SK-N-SH treated with all-trans-retinoic acid at 6 μM for 48 hours (cell line): ENCODE results near the gene KSR2.

Source experiments
- ATAC-seq: fragments of 200-7000 bp; cut with Tn5 transposase; 3 replicates; pipeline ENCODE4 v1.9.1; 2020; ENCODE audit warnings: mild to moderate bottlenecking, moderate library complexity
- ARNTL ChIP-seq: fragments of 450-650 bp; formaldehyde crosslinking; IDR thresholded peaks from 2 replicates; pipeline ENCODE4 v1.5.0; 2020; ENCODE audit warnings: low read depth, mild to moderate bottlenecking, moderate library complexity, borderline replicate concordance
- BACH2 ChIP-seq: fragments of 250-450 bp; sonication (Bioruptor Pico); IDR thresholded peaks from 2 replicates; pipeline ENCODE4 v1.9.0; 2021; ENCODE audit warnings: mild to moderate bottlenecking, borderline replicate concordance
- CSDC2 ChIP-seq: fragments of 250-450 bp; sonication (Bioruptor Pico); IDR thresholded peaks from 2 replicates; pipeline ENCODE4 v1.5.0; 2020; ENCODE audit warnings: mild to moderate bottlenecking, moderate library complexity
- ESRRG ChIP-seq: fragments of 250-450 bp; sonication (Bioruptor Pico); IDR thresholded peaks from 2 replicates; pipeline ENCODE4 v1.6.1; 2021; ENCODE audit warnings: mild to moderate bottlenecking
- GLIS3 ChIP-seq: fragments of 250-450 bp; sonication (Bioruptor Pico); IDR thresholded peaks from 2 replicates; pipeline ENCODE4 v1.5.0; 2020; ENCODE audit warnings: mild to moderate bottlenecking, moderate library complexity
- ISL1 ChIP-seq: fragments of 250-450 bp; sonication (Bioruptor Pico); IDR thresholded peaks from 2 replicates; pipeline ENCODE4 v2.1.2; 2022; ENCODE audit warnings: mild to moderate bottlenecking, moderate library complexity
- OSR1 ChIP-seq: fragments of 250-450 bp; sonication (Bioruptor Pico); IDR thresholded peaks from 2 replicates; pipeline ENCODE4 v1.8.0; 2022; ENCODE audit warnings: moderate library complexity, mild to moderate bottlenecking, inconsistent platforms
- PPARA ChIP-seq: fragments of 250-450 bp; sonication (Bioruptor Pico); IDR thresholded peaks from 2 replicates; pipeline ENCODE4 v1.5.0; 2020; ENCODE audit warnings: mild to moderate bottlenecking, borderline replicate concordance
- RARB ChIP-seq: fragments of 250-450 bp; sonication (Bioruptor Pico); IDR thresholded peaks from 2 replicates; pipeline ENCODE4 v1.8.0; 2021; ENCODE audit warnings: mild to moderate bottlenecking, moderate library complexity
- TCF4 ChIP-seq: fragments of 250-450 bp; sonication (Bioruptor Pico); IDR thresholded peaks from 2 replicates; pipeline ENCODE4 v1.8.0; 2021; ENCODE audit warnings: mild to moderate bottlenecking, moderate library complexity, borderline replicate concordance
- TOX ChIP-seq: fragments of 250-450 bp; sonication (Bioruptor Pico); IDR thresholded peaks from 2 replicates; pipeline ENCODE4 v1.8.0; 2021; ENCODE audit warnings: mild to moderate bottlenecking, moderate library complexity, borderline replicate concordance
- ZC3H10 ChIP-seq: fragments of 250-450 bp; sonication (Bioruptor Pico); IDR thresholded peaks from 2 replicates; pipeline ENCODE4 v1.5.1; 2021; ENCODE audit warnings: mild to moderate bottlenecking, moderate library complexity
- ZFP3 ChIP-seq: fragments of 250-450 bp; sonication (Bioruptor Pico); IDR thresholded peaks from 2 replicates; pipeline ENCODE4 v1.5.0; 2020; ENCODE audit warnings: mild to moderate bottlenecking, moderate library complexity
- ZFP30 ChIP-seq: fragments of 450-650 bp; formaldehyde crosslinking; IDR thresholded peaks from 2 replicates; pipeline ENCODE4 v1.5.0; 2022; ENCODE audit warnings: mild to moderate bottlenecking, moderate library complexity
- ZNF565 ChIP-seq: fragments of 450-650 bp; formaldehyde crosslinking; conservative IDR thresholded peaks from 2 replicates; pipeline ENCODE4 v1.5.0; 2020; ENCODE audit warnings: low read depth, mild to moderate bottlenecking, moderate library complexity
- ZNF70 ChIP-seq: fragments of 450-650 bp; formaldehyde crosslinking; IDR thresholded peaks from 2 replicates; pipeline ENCODE4 v1.5.0; 2020; ENCODE audit warnings: mild to moderate bottlenecking, moderate library complexity
- TF ChIP-seq, protein P1 (sequence below): fragments of 250-450 bp; sonication (Bioruptor Pico); IDR thresholded peaks from 2 replicates; pipeline ENCODE4 v1.8.0; 2021; ENCODE audit warnings: low read depth, mild to moderate bottlenecking, moderate library complexity, borderline replicate concordance
- TF ChIP-seq, protein P2 (sequence below): fragments of 250-450 bp; sonication (Bioruptor Pico); IDR thresholded peaks from 2 replicates; pipeline ENCODE4 v1.5.0; 2020; ENCODE audit warnings: mild to moderate bottlenecking, moderate library complexity
- TF ChIP-seq, protein P3 (sequence below): fragments of 250-450 bp; sonication (Bioruptor Pico); IDR thresholded peaks from 2 replicates; pipeline ENCODE4 v1.5.1; 2020; ENCODE audit warnings: low read depth, mild to moderate bottlenecking, moderate library complexity
- TF ChIP-seq, protein P4 (sequence below): fragments of 250-450 bp; sonication (Bioruptor Pico); IDR thresholded peaks from 2 replicates; pipeline ENCODE4 v1.5.1; 2021; ENCODE audit warnings: mild to moderate bottlenecking, moderate library complexity

The KSR2 gene

DNA sequence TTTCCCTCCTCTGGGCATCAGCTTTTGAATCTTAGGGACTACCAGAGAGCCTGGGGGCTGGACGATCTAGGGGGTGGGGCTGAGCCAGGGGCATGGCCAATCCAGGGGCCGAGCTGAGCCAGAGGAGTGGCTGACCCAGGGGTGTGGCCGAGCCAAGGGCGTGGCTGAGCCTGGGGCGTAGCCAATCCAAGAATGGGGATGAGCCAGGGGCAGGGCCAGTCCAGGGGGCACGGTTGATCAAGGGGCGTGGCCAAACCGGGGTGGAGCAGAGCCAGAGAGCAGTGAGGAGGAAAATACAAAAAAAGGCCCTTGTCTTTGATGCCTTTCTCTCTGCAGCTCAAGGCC, 388.1 kb downstream of the KSR2 start:
- no peak for TF ChIP-seq ZNF565 (CRISPR knock-in tag)
- no peak for TF ChIP-seq ARNTL (CRISPR knock-in tag)
- TF ChIP-seq RARB: no peak
- no peak for TF ChIP-seq ZNF70
- no peak for TF ChIP-seq ESRRG (CRISPR knock-in tag)
- no peak for TF ChIP-seq ZFP30 (CRISPR knock-in tag)
- no peak for TF ChIP-seq BACH2 (CRISPR knock-in tag)
- TF ChIP-seq, protein P1, sequence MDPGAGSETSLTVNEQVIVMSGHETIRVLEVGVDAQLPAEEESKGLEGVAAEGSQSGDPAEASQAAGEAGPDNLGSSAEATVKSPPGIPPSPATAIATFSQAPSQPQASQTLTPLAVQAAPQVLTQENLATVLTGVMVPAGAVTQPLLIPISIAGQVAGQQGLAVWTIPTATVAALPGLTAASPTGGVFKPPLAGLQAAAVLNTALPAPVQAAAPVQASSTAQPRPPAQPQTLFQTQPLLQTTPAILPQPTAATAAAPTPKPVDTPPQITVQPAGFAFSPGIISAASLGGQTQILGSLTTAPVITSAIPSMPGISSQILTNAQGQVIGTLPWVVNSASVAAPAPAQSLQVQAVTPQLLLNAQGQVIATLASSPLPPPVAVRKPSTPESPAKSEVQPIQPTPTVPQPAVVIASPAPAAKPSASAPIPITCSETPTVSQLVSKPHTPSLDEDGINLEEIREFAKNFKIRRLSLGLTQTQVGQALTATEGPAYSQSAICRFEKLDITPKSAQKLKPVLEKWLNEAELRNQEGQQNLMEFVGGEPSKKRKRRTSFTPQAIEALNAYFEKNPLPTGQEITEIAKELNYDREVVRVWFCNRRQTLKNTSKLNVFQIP: no peak
- TF ChIP-seq, all 23 proteins: peak for 0
- peak; percentile 66 for ATAC-seq

DNA sequence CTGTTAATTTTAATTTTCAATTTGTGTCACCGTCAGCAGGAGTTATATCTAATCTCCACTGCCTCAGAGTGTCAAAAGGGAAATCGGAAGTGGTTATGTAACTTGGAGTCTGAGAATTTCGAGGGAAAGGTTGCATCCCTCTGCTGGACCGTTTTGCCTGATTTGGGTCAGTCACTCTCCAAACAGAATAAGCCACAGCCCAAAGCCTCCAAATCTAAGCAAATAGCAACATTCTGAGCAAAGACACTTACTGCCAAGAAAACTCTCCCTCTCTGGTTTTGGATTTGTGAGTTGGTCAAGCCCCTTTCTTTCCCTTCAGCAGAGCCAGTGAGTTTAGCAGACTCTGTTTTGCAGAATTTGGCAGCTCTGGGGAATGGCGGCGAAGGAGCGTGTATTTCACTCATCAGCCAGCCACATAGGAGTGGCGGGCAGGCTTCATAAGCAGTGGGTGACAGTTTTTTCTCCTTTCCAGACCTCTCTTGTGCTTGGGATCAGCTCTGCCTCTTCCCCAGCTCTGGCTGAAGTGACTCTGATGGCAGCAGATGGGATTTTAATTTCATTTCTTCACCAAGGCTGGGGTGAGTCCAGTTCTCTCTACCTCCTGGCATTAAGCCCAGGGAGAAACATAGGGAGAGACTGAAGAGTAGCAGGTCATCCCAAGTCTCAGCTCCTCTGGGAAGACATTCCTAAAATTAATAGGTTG, 388.6 kb downstream of the KSR2 start:
- TF ChIP-seq ZFP3: no peak
- TF ChIP-seq, protein P2, sequence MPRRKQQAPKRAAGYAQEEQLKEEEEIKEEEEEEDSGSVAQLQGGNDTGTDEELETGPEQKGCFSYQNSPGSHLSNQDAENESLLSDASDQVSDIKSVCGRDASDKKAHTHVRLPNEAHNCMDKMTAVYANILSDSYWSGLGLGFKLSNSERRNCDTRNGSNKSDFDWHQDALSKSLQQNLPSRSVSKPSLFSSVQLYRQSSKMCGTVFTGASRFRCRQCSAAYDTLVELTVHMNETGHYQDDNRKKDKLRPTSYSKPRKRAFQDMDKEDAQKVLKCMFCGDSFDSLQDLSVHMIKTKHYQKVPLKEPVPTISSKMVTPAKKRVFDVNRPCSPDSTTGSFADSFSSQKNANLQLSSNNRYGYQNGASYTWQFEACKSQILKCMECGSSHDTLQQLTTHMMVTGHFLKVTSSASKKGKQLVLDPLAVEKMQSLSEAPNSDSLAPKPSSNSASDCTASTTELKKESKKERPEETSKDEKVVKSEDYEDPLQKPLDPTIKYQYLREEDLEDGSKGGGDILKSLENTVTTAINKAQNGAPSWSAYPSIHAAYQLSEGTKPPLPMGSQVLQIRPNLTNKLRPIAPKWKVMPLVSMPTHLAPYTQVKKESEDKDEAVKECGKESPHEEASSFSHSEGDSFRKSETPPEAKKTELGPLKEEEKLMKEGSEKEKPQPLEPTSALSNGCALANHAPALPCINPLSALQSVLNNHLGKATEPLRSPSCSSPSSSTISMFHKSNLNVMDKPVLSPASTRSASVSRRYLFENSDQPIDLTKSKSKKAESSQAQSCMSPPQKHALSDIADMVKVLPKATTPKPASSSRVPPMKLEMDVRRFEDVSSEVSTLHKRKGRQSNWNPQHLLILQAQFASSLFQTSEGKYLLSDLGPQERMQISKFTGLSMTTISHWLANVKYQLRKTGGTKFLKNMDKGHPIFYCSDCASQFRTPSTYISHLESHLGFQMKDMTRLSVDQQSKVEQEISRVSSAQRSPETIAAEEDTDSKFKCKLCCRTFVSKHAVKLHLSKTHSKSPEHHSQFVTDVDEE (CRISPR knock-in tag): no peak
- TF ChIP-seq, protein P3, sequence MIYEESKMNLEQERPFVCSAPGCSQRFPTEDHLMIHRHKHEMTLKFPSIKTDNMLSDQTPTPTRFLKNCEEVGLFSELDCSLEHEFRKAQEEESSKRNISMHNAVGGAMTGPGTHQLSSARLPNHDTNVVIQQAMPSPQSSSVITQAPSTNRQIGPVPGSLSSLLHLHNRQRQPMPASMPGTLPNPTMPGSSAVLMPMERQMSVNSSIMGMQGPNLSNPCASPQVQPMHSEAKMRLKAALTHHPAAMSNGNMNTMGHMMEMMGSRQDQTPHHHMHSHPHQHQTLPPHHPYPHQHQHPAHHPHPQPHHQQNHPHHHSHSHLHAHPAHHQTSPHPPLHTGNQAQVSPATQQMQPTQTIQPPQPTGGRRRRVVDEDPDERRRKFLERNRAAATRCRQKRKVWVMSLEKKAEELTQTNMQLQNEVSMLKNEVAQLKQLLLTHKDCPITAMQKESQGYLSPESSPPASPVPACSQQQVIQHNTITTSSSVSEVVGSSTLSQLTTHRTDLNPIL (CRISPR knock-in tag): no peak
- TF ChIP-seq TOX (CRISPR knock-in tag): no peak
- TF ChIP-seq, protein P4, sequence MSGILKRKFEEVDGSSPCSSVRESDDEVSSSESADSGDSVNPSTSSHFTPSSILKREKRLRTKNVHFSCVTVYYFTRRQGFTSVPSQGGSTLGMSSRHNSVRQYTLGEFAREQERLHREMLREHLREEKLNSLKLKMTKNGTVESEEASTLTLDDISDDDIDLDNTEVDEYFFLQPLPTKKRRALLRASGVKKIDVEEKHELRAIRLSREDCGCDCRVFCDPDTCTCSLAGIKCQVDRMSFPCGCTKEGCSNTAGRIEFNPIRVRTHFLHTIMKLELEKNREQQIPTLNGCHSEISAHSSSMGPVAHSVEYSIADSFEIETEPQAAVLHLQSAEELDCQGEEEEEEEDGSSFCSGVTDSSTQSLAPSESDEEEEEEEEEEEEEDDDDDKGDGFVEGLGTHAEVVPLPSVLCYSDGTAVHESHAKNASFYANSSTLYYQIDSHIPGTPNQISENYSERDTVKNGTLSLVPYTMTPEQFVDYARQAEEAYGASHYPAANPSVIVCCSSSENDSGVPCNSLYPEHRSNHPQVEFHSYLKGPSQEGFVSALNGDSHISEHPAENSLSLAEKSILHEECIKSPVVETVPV (CRISPR knock-in tag): no peak
- no peak for ATAC-seq

DNA sequence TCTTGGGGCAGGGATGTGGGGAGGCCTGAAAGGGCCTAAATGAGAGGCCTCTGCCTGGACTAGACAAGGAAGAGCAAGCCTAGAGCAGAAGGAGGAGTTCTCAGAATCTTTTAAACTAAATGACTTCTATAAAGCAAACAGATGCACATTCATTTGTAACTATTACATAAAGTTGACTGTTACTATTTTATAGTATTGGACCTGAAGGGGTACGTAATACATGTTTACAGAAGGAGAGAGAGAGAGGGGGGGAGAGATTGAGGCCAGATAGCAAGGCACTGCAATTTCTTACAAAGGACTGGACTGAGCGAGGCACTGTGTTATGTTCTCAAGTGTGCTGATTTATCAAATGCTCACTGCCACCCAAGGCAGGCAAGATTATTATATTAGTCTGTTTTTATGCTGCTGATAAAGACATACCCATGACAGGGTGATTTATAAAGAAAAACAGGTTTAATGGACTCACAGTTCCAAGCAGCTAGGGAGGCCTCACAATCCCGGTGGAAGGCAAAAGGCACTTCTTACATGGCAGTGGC, 391.6 kb downstream of the KSR2 start:
- TF ChIP-seq, protein P2 (CRISPR knock-in tag): peak; percentile 33; the same call in 1 of the 2 replicates
- TF ChIP-seq GLIS3: no peak
- TF ChIP-seq ISL1 (CRISPR knock-in tag): 0 out of 2 replicates have a peak, but pooled peaks have one; percentile 16
- no peak for TF ChIP-seq PPARA (CRISPR knock-in tag)
- peak; percentile 55; the same call in 1 of the 2 replicates for TF ChIP-seq TCF4 (CRISPR knock-in tag)
- ATAC-seq: no peak

DNA sequence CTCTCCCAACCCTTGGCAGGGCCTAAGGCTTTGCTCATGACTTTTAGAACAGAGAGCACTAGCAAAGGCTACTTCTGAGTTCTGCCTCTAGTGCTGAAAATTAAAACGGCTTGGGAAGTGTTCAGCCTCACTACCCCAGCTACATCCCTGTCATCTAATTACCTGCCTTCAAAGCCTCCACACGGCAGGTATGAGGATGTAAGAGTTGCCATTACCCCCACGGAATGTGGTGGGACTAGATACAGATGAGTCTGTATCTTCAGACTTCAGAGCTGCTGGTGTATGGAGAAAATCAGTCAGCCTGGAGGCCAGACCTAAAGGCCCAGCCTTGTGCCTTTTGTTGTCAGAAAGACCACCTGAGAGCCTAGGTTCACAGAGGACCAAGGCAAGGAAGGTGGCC, 392.7 kb downstream of the KSR2 start:
- no peak for ATAC-seq
- TF ChIP-seq ESRRG (CRISPR knock-in tag): no peak
- TF ChIP-seq ZNF565 (CRISPR knock-in tag): no peak
- no peak for TF ChIP-seq GLIS3
- TF ChIP-seq, protein P3 (CRISPR knock-in tag): no peak
- TF ChIP-seq PPARA (CRISPR knock-in tag): no peak
- TF ChIP-seq ZC3H10 (CRISPR knock-in tag): no peak
- TF ChIP-seq CSDC2 (CRISPR knock-in tag): no peak
- TF ChIP-seq, protein P4 (CRISPR knock-in tag): no peak
- TF ChIP-seq ZNF70: no peak
- no peak for TF ChIP-seq ZFP30 (CRISPR knock-in tag)
- TF ChIP-seq RARB: no peak
- no peak for TF ChIP-seq ARNTL (CRISPR knock-in tag)
- TF ChIP-seq OSR1 (CRISPR knock-in tag): no peak
